ENCODE measurements around the gene OR2M2.

The OR2M2 gene, protein sequence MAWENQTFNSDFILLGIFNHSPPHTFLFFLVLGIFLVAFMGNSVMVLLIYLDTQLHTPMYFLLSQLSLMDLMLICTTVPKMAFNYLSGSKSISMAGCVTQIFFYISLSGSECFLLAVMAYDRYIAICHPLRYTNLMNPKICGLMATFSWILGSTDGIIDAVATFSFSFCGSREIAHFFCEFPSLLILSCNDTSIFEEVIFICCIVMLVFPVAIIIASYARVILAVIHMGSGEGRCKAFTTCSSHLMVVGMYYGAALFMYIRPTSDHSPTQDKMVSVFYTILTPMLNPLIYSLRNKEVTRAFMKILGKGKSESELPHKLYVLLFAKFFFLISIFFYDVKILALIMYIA

DNA sequence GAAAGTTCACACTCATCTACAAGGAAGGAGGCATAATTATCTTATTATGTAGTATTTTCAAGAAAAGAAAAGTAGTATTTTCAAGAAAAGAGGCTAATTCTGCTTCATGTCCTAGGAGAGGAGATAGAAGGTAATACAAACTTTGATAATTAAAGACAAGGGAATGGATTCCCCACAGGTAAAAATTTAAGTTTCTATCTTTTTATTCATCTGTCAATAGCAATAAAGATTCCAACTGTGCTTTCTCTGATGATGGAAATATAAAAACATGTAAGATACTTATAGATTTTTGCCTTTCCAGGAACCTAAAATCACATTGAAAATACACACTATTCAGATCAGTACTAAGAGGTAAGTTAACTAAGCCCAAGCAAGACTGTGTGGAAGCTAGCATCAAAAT, at the start of gene OR2M2:
Gene OR2M2, plus strand, starts transcription at position 301 of the 400 bp plus-strand sequence. CDS start 5,165 bp downstream, outside the sequence.
- DNase-seq, result no peak

DNA sequence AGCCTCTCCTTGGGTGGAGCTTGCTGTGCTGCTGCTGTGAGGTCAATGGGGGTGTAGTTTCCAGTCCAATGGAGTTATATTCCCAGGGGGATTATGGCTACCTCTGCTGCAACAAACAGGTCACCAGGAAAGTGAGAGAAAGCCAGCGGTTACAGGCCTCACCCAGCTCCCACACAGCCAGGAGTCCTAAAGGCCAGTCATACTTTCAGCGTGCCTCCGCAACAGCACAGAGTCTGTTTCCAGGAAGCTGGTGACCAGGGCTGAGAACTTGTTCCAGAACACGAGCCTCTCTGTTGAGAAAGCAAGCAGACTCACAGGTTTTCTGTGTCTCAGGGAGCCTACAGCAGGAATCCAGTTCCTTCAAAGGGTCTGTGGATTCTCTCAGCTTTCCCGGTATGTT, 47.0 kb upstream of the OR2M2 start:
- no peak for DNase-seq

DNA sequence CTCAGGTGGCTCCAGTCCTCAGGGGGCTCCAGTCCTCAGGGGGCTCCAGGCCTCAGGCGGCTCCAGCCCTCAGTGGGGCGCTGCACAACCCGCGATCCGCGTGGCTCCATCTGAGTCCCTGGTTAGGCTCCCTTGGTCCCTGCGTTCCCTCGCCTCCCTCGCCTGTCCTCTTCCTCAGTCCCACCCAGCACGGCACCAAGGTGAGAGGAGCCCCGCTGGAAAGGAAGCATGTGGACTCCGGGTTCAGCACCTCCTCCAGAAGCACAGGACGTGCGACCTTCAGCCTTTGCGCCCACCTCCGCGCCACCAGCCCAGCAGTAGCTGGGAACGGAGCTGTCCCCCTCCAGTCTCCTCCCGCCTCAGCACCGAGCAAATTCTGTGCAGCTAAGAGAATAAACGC, 37.8 kb upstream of the OR2M2 start:
- no peak for DNase-seq

DNA sequence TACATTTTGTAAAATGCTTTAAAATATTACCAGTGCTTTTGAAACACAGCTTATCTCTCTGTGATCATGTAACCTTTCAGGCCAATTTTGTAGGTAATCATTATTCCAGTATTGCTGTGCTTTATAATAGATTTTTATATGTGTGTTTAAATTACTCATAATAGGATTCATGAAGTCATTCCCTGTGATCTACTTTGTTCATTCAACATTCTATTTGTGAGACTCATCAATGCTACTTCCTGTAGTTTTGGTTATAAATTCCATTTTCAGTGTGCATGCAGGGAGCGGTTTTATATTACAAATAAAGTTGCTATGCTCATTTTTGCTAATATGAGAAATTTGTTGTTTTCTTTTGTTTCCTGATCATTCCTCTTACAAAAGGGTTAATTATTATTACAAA, 33.8 kb upstream of the OR2M2 start:
- no peak for DNase-seq

DNA sequence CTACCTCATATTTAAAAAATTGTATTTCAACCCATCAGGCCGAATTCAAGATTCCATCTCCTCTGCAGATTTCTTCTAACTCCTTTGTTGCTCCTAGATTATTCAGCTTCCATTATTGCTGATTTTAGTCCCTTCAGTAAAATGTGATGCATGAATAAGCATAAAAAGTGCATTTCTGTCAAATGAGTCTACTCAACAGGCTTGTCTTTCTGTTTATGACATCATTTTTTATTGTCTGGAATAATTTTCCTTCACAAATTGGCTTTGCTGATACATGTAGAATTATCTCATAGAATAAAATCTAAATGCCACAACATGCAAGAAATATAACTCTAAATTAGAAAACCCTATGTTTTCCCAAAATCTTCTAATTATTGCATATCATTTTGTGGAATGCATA, 31.3 kb upstream of the OR2M2 start:
- DNase-seq, result no peak

DNA sequence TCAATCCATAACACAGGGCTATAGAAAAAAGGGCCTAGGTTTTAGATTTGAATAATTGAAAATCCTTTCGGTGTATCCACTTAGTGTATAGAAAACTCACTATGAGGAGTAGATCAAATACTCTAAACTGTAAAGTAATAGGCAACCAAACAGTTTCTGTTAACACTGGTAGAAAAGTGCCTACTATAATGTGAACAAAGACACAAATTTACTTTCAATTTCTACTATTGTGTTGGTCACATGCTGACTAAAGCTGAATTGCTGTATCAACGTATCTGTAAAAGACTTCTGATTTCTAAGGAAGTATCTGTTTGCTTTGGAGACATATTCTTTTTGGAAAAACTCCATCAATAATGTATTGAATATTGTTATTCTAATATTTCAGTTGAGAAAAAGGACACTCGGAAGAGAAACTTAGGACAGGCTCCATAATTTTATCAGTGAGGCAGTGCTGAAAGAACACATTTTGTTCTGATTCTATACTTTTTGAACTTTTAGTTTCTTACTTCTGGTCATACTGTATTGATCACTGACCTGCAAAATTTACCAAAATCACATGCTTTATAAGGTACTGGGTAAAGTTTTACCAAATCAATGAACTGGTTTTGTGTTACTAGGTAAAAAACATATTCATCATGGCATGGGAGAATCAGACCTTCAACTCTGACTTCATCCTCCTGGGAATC, 30.0 kb upstream of the OR2M2 start, which contains the start of gene OR2M5:
Gene OR2M5, plus strand, starts transcription at position 636 of the 686 bp plus-strand sequence. Its CDS starts 0 bp downstream, at position 636.
- DNase-seq, result no peak

DNA sequence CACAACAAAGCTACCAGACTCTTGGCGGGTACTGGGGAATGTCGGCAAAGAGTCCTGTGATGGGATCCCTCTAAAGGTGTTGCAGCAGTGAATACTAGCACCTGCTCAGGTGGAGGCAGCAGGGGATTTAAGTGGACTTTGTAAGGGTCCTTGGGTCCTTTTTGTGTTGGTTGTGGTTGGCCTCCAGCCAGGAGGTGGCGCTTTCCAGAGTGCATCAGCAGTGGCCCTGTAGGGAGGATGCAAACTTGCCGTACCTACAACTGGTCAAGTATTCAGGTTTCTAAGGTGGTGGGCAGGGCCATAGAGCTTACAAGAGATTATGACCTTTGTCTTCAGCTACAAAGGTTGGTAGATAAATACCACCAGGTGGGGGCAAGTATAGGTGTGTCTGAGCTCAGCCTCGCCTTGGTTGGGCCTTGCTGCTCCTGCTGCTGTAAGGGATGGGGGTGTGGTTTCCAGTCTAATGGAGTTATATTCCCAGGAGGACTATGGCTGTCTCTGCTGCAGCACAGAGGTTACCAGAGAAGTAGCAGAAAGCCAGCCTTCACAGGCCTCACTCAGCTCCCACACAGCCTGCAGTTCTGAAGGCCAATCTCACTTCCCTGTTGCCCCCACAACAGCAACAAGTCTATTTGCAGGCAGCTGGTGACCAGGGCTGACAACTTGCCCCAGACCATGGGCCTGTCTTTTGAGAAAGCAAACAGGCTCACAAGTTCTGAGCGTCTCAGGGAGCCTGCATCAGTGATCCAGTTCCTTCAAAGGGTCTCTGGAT, 22.4 kb upstream of the OR2M2 start:
- no peak for DNase-seq

DNA sequence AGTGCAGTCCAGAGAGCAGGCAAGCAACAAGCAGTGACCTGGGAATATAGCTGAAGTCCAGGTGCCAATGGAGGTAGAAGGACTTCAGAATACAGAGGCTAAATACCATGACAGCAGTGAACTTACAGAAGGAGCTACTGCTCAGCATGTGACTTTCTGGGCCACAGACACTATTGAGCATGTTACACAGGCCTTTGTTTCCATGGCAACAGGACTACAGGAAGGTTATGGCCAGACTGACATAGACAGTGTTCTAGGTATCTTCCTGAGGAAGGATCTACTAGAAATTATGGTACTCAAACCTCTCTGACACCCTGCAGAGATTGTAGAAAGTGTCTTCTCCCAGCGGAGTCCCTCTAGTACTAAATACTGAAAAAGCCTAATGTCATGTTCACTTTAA, 18.7 kb upstream of the OR2M2 start:
- no peak for DNase-seq

DNA sequence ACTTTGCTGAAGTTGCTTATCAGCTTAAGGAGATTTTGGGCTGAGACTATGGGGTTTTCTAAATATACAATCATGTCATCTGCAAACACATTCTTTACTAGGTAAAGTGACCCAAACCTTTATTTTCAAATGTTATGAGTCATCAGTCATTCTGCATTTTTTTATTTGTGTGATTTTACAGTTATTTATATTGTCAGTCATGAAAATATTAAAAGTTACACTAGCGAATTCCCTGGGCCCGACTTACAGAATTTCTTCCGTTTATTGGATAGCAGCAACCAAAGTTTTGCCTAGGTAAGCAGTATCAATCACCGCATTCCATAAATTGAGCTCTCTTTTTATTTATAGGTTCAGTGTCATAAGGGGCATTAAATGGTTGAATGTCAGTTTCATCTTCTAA, 15.9 kb upstream of the OR2M2 start:
- DNase-seq, result no peak

DNA sequence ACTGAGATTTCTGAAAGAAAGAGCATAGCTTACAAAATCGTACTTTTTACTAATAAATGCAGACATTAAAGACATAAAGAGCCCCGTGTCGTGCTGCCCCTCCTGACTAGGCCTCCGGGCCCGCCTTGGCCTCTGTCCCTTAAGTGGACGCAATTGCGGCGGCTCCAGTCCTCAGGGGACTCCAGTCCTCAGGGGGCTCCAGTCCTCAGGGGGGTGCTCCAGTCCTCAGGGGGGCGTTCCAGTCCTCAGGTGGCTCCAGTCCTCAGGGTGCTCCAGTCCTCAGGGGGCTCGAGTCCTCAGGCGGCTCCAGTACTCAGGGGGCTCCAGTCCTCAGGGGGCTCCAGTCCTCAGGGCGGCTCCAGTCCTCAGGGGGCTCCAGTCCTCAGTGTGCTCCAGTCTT, 10.6 kb upstream of the OR2M2 start:
- no peak for DNase-seq

DNA sequence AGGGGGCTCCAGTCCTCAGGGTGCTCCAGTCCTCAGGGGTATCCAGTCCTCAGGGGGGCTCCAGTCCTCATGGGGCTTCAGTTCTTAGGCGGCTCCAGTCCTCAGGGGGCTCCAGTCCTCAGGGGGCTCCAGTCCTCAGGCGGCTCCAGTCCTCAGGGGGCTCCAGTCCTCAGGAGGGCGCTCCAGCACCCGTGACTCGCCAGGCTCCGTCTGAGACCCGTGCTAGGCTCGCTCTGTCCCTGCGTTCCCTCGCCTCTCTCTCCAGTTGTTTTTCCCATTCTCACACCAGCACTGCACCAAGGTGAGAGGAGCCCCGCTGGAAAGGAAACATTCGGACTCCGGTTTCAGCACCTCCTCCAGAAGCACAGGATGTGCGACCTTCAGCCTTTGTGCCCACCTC, 9.4 kb upstream of the OR2M2 start:
- DNase-seq, result no peak

DNA sequence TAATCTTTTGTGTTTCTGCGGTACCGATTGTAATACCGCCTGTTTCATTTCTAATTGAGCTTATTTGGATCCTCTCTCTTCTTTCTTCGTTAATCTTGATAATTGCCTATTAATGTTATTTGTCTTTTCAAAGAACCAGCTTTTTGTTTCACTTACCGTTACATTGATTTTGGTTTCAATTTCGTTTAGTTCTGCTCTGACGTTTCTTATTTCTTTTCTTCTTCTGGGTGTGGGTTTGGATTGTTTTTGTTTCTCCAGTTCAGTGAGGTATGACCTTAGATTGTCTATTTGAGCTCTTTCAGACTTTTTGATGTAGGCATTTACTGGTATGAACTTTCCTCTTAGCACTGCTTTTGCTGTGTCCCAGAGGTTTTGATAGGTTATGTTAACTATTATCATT, 9.4 kb downstream of the OR2M2 start:
- no peak for DNase-seq

DNA sequence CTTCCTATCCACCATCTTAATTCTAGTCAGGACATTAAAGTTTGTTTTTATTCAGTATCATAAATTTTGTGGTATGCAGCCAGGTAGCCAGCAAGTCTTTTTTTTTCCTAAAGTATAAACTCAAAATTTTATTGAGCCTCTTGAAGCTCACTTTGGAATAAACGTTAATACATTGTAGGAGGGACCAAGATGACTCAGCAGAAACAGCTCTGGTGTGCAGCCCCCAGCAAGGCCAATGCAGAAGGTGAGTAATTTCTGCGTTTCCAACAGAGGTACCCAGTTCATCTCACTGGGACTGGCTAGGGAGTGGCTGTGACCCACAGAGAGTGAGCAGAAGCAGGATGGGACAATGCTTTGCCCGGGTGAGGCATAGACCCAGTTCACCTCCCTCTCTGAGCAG, 12.7 kb downstream of the OR2M2 start:
- DNase-seq, result no peak

DNA sequence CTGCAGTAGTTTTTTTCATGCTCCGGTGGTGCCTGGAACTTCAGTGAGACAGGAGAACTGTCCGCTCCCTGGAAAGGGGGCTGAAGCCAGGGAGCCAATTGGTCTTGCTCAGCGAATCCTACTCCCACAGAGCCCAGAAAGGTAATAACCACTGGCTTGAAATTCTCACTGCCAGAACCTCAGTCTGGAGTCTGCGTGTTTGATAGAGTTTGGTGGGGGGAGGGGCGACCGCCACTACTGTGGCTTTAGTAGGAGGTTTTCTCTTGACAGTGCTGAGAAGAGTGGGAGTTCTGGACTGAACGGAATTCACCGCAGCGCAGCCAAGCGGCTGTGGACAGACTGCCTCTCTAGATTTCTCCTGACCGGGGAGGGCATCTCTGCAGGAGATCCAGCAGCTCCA, 14.4 kb downstream of the OR2M2 start:
- no peak for DNase-seq

DNA sequence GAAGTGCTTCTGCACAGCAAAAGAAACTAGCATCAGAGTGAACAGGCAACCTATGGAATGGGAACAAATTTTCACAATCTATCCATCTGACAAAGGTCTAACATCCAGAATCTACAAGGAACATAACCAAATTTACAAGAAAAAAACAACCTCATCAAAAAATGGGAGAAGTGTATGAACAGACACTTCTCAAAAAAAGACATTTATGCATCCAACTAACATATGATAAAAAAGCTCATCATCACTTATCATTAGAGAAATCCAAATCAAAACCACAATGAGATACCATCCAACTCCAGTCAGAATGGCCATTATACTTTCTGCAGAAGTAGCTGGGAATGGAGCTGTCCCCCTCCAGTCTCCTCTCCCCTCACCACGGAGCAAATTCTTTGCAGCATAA, 19.5 kb downstream of the OR2M2 start:
- no peak for DNase-seq

DNA sequence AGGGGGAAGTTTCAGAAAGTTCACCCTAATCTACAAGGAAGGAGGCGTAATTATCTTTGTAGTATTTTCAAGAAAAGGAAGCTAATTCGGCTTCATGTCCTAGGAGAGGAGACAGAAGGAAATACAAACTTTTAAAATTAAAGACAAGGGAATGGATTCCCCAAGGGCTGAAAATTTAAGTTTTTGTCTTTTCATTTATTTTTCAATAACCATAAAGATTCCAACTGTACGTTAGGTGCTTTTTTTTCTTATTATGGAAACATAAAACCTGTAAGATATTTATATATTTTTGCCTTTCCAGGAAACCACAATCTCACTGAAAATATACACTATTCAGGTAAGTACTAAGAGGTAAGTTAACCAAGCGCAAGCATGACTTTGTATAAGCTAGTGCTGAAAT, 22.3 kb downstream of the OR2M2 start, which contains the start of gene OR2M3:
Gene OR2M3, plus strand, starts transcription at position 301 of the 400 bp plus-strand sequence. CDS start 5,803 bp downstream, outside the sequence.
- DNase-seq, result no peak

DNA sequence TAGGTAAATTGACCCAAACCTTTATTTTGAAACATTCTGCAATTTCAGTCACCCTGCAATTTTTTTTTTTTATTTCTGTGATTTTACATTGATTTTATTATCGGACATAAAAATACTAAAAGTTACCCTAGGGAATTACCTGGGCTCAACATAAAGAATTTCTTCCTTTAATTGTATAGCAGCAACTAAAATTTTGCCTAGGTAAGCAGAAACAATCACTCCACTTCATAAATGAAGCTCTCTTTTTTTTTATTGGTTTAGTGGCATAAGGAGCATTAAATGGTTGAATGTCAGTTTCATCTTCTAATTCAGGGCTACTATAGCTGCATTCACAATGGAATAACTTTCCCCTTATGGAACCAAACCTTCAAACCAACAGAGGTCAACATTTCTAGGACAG, 41.3 kb downstream of the OR2M2 start:
- DNase-seq, result no peak

DNA sequence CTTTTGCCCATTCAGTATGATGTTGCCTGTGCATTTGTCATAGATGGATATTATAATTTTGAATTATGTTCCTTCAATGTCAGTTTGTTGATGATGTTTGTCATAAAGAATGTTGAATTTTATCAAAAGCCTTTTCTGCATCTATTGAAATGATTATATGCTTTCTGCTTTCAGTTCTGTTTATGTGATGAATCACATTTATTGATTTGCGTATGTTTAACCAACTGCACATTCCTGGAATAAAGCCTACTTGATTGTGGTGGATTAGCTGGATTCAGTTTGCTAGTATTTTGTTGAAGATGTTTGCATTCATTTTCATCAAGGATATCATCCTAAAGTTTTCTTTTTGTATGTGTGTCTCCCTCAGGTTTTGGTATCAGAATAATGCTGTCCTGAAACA, 50.9 kb downstream of the OR2M2 start:
- DNase-seq, result no peak

DNA sequence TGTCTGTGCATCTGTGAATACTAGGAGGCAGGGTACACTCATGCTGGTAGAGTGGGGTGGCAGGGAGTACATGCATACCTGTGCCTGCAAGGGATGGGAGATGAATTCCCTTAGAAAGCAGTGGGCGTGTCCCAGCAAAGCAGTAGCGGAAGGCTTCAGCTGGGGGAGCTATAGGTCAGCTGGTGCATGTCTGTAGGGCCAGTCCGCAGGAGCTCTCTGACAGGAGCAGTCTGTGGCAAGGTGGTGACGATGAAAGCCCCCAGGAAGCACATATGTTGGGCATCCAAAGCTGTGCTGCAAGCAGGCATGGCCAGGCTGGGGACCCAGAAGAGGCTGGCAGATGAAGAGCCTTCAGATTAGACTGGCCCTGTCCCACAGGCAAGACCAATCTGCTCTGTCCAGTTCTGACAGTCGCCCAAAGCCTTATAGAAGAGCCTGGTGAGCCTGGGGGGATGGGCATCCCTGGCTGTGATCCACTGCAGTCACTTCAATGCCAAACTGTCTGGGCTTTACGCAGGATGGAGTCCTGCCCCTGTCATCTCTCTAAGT, 54.8 kb downstream of the OR2M2 start:
- DNase-seq, result no peak

Data from stimulated activated CD4-positive, alpha-beta T cell treated with anti-CD3 and anti-CD28 coated beads, Interleukin-12 subunit alpha, Interleukin-12 subunit beta, amount 100 ng/mL, for 4 hours (primary cell).